Astrocyte (in vitro differentiated cells and primary cell): ENCODE data around the gene CD34.

Source experiments
- EZH2 ChIP-seq: IDR thresholded peaks from 2 replicates; pipeline ENCODE4 v1.6.1; 2012; ENCODE audit warnings: mild to moderate bottlenecking, low read length, inconsistent platforms; ENCODE audit not compliant: insufficient read depth
- TF ChIP-seq, protein P1 (sequence below): IDR thresholded peaks from 2 replicates; pipeline ENCODE4 v1.5.1; 2011; ENCODE audit warnings: low read depth, mild to moderate bottlenecking, inconsistent platforms, low read length, moderate library complexity; ENCODE audit not compliant: insufficient read depth

DNA sequence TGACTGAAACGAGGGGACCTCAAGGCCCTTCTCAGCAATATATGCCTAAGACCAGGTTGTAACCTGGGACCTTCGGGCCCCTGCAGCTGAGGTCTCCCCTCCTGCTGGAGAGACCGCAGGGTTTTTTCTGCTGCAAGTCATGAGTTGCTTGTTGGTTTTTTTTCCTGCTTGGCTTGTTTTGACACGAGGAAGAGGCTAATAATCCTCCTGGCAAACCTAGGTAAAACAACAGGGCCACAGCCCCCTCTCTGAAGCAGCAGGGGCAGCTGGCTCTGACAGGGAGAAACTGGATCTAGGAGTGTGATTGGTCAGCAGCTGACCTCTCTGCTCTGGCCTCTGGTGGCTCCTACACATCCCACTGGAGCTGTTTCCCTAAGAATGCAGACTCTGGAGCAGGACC, 69.0 kb downstream of the CD34 start:
- TF ChIP-seq, protein P1, sequence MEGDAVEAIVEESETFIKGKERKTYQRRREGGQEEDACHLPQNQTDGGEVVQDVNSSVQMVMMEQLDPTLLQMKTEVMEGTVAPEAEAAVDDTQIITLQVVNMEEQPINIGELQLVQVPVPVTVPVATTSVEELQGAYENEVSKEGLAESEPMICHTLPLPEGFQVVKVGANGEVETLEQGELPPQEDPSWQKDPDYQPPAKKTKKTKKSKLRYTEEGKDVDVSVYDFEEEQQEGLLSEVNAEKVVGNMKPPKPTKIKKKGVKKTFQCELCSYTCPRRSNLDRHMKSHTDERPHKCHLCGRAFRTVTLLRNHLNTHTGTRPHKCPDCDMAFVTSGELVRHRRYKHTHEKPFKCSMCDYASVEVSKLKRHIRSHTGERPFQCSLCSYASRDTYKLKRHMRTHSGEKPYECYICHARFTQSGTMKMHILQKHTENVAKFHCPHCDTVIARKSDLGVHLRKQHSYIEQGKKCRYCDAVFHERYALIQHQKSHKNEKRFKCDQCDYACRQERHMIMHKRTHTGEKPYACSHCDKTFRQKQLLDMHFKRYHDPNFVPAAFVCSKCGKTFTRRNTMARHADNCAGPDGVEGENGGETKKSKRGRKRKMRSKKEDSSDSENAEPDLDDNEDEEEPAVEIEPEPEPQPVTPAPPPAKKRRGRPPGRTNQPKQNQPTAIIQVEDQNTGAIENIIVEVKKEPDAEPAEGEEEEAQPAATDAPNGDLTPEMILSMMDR: no peak
- TF ChIP-seq EZH2: no peak
